ENCODE results near the gene TRIM2.

Gene TRIM2

DNA sequence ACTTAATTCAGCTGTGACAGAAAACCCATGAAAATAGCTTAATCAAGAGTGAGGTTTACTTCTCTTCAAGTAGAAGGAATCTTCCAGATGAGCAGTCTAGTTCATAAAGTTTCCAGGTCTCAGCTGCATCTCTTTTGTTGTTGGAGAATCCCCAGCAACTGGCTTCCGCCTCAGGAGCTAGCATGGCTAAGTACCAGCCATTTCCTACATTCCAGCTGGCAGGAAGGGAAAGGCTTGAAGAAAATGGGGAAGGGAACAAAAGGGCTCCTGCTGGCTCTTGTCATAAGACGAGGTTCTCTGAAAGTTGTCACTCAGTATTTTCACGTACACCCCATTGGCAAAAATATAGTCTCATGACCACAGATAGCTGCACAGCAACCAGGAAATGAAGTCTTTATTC, 27.3 kb upstream of the TRIM2 start:
- TF ChIP-seq, protein P1, sequence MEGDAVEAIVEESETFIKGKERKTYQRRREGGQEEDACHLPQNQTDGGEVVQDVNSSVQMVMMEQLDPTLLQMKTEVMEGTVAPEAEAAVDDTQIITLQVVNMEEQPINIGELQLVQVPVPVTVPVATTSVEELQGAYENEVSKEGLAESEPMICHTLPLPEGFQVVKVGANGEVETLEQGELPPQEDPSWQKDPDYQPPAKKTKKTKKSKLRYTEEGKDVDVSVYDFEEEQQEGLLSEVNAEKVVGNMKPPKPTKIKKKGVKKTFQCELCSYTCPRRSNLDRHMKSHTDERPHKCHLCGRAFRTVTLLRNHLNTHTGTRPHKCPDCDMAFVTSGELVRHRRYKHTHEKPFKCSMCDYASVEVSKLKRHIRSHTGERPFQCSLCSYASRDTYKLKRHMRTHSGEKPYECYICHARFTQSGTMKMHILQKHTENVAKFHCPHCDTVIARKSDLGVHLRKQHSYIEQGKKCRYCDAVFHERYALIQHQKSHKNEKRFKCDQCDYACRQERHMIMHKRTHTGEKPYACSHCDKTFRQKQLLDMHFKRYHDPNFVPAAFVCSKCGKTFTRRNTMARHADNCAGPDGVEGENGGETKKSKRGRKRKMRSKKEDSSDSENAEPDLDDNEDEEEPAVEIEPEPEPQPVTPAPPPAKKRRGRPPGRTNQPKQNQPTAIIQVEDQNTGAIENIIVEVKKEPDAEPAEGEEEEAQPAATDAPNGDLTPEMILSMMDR (IDR thresholded peaks at IDR 0.05; ENCODE audit: low read depth, low read length, missing control alignments), result no peak
- H3K4me3 ChIP-seq (ENCODE audit: low read depth, low read length), result no peak overlapping the region
- DNase-seq (ENCODE audit: low read depth), result no peak

DNA sequence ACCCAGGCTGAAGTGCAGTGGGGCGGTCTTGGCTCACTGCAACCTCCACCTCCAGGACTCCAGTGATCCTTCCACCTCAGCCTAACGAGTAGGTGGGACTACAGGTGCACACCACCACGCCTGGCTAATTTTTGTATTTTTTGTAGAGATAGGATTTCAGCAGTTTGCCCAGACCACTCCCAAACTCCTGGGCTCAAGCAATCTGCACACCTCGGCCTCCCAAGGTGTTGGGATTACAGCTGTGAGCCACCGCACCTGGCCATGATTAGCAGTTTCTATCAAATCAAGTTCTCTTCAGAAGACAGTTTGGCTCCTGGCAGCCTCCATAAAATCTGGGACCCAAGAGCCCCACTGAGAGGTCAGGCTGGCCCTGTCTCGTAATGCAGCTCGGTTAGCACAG, 26.4 kb upstream of the TRIM2 start:
- TF ChIP-seq, protein P1 (IDR thresholded peaks at IDR 0.05; ENCODE audit: low read depth, low read length, missing control alignments), result no peak
- no peak for DNase-seq (ENCODE audit: low read depth)
- no peak overlapping the region for H3K4me3 ChIP-seq (ENCODE audit: low read depth, low read length)

DNA sequence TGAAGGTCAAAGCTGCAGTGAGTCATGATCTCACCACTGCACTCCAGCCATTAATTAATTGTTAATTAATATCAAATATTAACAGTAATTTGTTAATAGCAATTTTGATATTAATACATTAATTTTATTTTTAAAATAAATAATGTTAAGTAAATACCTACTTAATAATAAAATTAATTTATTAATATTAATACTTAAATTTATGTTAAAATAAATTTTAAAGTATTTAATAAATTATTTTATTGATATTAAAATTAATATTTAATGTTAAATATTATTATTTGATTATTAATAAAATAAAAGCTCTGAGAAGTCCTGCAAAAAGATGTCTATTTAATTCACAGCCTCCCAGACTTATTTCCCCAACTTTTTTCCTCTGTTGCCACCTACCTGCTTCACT, 25.1 kb upstream of the TRIM2 start:
- no peak for DNase-seq (ENCODE audit: low read depth)
- TF ChIP-seq, protein P1 (IDR thresholded peaks at IDR 0.05; ENCODE audit: low read depth, low read length, missing control alignments), result no peak
- no peak overlapping the region for H3K4me3 ChIP-seq (ENCODE audit: low read depth, low read length)

DNA sequence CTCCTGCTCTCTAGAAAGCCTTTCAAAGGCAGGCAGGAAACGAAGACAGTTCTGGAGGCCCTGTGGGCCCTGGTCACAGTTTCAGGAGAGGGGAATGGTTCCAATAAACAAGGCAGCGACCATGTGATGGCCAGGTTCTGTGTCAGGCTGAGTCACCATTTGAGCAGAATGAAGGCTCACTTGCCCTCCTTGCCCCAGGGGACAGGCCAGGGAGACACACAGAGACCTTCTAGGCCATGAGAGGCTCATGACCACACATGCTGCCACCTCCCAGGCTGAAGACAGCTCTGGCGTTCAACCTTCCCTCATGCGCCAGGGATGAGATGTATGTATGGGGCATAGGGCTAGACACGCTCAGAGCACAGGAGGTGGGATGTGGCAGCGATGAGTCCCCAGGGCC, 22.9 kb upstream of the TRIM2 start:
- DNase-seq (ENCODE audit: low read depth), result no peak
- TF ChIP-seq, protein P1 (IDR thresholded peaks at IDR 0.05; ENCODE audit: low read depth, low read length, missing control alignments), result no peak
- H3K4me3 ChIP-seq (ENCODE audit: low read depth, low read length), result no peak overlapping the region

DNA sequence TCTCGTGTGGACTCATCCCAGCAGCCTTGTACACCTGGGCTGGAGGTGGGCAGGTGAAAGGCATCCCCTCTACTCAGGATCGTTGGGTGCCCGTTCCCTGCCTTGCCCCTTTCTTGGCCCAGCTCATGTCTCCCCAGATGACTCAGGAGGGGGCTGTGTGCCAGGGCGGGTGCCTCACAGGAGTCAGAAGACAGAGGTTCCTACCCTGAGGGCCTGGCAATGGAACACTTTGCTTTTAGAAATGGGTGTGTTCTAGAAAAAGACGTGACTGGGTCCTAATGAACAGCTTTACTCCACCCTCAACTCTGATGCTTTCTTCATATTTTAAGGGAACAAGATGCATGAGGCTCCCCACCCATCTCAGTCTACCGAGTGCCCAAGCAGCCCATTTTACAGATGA, 22.5 kb upstream of the TRIM2 start:
- H3K4me3 ChIP-seq (ENCODE audit: low read depth, low read length), result no peak overlapping the region
- TF ChIP-seq, protein P1 (IDR thresholded peaks at IDR 0.05; ENCODE audit: low read depth, low read length, missing control alignments), result no peak
- DNase-seq (ENCODE audit: low read depth), result no peak

DNA sequence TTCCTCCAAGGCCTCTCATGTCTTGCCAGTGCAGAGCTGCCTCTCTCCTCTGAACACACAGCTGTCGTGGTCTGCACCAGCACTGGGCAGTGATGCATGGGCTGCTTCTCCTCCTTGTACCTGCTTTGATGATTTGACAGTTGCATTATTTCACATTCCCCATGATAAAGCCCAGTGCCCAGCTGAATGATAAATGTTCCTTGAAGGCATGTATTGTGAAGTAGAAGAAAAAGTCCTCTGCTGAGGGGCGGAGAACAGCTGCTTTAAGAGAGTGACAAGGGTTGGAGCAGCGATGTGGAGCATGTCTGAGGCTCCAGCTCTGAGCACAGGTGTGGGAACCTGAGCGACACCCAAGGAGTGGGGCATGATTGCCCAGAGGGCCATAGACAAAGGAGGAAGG, 21.1 kb upstream of the TRIM2 start:
- H3K4me3 ChIP-seq (ENCODE audit: low read depth, low read length), result no peak overlapping the region
- TF ChIP-seq, protein P1 (IDR thresholded peaks at IDR 0.05; ENCODE audit: low read depth, low read length, missing control alignments), result no peak
- no peak for DNase-seq (ENCODE audit: low read depth)

DNA sequence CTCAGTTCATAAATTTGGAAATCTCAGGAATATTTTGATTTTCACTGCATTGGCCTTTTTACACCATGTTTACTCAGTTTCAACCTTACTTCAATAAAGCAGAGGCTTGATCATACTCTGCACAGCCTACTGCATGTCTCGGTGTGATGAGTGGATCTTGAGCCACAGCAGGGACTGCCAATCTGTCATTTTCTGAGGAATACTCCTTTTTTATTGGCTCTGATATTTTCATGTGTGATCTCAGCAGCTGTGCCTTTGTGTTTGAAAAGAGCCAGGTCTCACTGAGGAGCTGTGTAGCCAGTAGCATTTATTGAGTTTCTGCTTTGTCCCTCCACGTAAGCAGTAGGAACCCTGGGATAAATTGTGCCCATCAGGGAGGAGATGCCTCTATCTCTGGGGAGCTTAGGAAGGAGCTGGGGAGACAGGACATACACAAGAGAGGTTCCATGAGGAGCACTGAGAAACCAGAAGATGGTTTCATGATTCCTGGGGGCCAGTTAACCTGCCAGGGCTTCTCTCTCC, 18.9 kb upstream of the TRIM2 start:
- DNase-seq (ENCODE audit: low read depth), result no peak
- H3K4me3 ChIP-seq (ENCODE audit: low read depth, low read length), result no peak overlapping the region
- TF ChIP-seq, protein P1 (IDR thresholded peaks at IDR 0.05; ENCODE audit: low read depth, low read length, missing control alignments), result no peak

Measured in GM12864 (cell line).